SK-N-SH (cell line): ENCODE data around the gene LRP10. TPM values are rescaled to one million over a fixed set of nuclear protein-coding genes. Genes with fewer than 3 reads are reported as not detected.

Source experiments
- CTCF ChIA-PET: fragments of 300-600, 350-600 bp; formaldehyde crosslinking; extraction: SDS; loops from one replicate; lab custom pipeline; 2021; lab: Yijun Ruan, JAX
- POLR2A ChIA-PET: fragments of 350-600 bp; sonication (Branson Sonifier 250); formaldehyde crosslinking; extraction: SDS; loops from one replicate; lab custom pipeline; 2020; ENCODE audit warnings: antibody characterized with exemption, inconsistent platforms; lab: Yijun Ruan, JAX
- DNase-seq: peaks from one replicate; pipeline ENCODE4 v3.0.0; 2012
- H2AFZ ChIP-seq: fragments of 200-600 bp; sonication (generic); 2 replicates; pipeline ENCODE4 v1.8.1; 2016; ENCODE audit warnings: antibody characterized with exemption, mild to moderate bottlenecking, low read depth
- H3F3A ChIP-seq: fragments of 200-600 bp; sonication (generic); replicated peaks from 2 replicates; pipeline ENCODE3; 2016; ENCODE audit warnings: antibody characterized with exemption, mild to moderate bottlenecking; ENCODE audit not compliant: insufficient read depth
- H3K27ac ChIP-seq, 2 experiments: fragments of 200-500 bp in 1 of 2; fragments of 200-600 bp in 1 of 2; sonication (Bioruptor generic) in 1 of 2; sonication (generic), shearing (Covaris generic) in 1 of 2; 2 replicates each; pipeline versions ENCODE4 v1.5.1 to v1.6.1; 2014 to 2016; ENCODE audit warnings: low read depth in 2 of 2, inconsistent platforms in 1 of 2, low read length in 1 of 2, mild to moderate bottlenecking in 1 of 2, mixed read lengths in 1 of 2
- H3K27me3 ChIP-seq: fragments of 200-600 bp; sonication (generic), shearing (Covaris generic); 2 replicates; pipeline ENCODE4 v1.6.1; 2016; ENCODE audit warnings: mixed run types; ENCODE audit not compliant: insufficient read depth
- H3K36me3 ChIP-seq, 2 experiments: fragments of 200-500 bp in 1 of 2; fragments of 200-600 bp in 1 of 2; sonication (Bioruptor generic) in 1 of 2; sonication (generic) in 1 of 2; replicated peaks in 1 of 2; 2 replicates each; pipeline versions ENCODE3 to v1.5.1; 2014 to 2016; ENCODE audit warnings: low read length in 1 of 2, mild to moderate bottlenecking in 1 of 2; ENCODE audit not compliant: insufficient read depth in 2 of 2, control insufficient read depth in 1 of 2
- H3K4me1 ChIP-seq, 2 experiments: fragments of 200-500 bp in 1 of 2; fragments of 200-600 bp in 1 of 2; sonication (Bioruptor generic) in 1 of 2; sonication (generic), shearing (Covaris generic) in 1 of 2; 2 replicates each; pipeline versions ENCODE4 v1.5.1 to v1.6.1; 2014 to 2016; ENCODE audit warnings: low read depth in 1 of 2, low read length in 1 of 2, mixed run types in 1 of 2; ENCODE audit not compliant: insufficient read depth in 2 of 2, control insufficient read depth in 1 of 2
- H3K4me2 ChIP-seq: fragments of 200-600 bp; sonication (generic), shearing (Covaris generic); 2 replicates; pipeline ENCODE4 v1.6.1; 2017; ENCODE audit warnings: mixed run types
- H3K4me3 ChIP-seq, 2 experiments: fragments of 200-500 bp in 1 of 2; fragments of 200-600 bp in 1 of 2; sonication (Bioruptor generic) in 1 of 2; sonication (generic), shearing (Covaris generic) in 1 of 2; 2 replicates each; pipeline versions ENCODE4 v1.5.1 to v1.8.1; 2014 to 2016; ENCODE audit warnings: low read depth in 2 of 2, inconsistent platforms in 1 of 2, low read length in 1 of 2, mild to moderate bottlenecking in 1 of 2, mixed read lengths in 1 of 2, moderate library complexity in 1 of 2
- H3K79me2 ChIP-seq: fragments of 200-600 bp; sonication (generic); 2 replicates; pipeline ENCODE4 v1.8.1; 2017; ENCODE audit warnings: mild to moderate bottlenecking; ENCODE audit not compliant: insufficient read depth
- H3K9ac ChIP-seq: fragments of 200-600 bp; sonication (generic); 2 replicates; pipeline ENCODE4 v1.6.1; 2017; ENCODE audit warnings: mixed run types
- H3K9me2 ChIP-seq: fragments of 200-600 bp; sonication (generic); 2 replicates; pipeline ENCODE4 v1.6.1; 2017; ENCODE audit warnings: mixed run types
- H3K9me3 ChIP-seq: fragments of 200-600 bp; sonication (generic); 2 replicates; pipeline ENCODE4 v1.6.1; 2017; ENCODE audit warnings: mixed run types, mild to moderate bottlenecking, moderate library complexity
- H4K20me1 ChIP-seq: fragments of 200-600 bp; sonication (generic); 2 replicates; pipeline ENCODE4 v1.6.1; 2017; ENCODE audit warnings: mild to moderate bottlenecking, mixed run types; ENCODE audit not compliant: insufficient read depth
- CHD2 ChIP-seq: fragments of 150-350 bp; IDR thresholded peaks from 2 replicates; pipeline ENCODE4 v1.6.1; 2018; ENCODE audit warnings: low read length; ENCODE audit not compliant: partially characterized antibody
- CTCF ChIP-seq: fragments of 200-600 bp; sonication (generic); IDR thresholded peaks from 2 replicates; pipeline ENCODE4 v1.6.1; 2017; ENCODE audit warnings: antibody characterized with exemption, mild to moderate bottlenecking, moderate library complexity
- EP300 ChIP-seq, 2 experiments: IDR thresholded peaks; 2 replicates each; pipeline versions ENCODE4 v1.4.0 to v1.6.1; 2012; ENCODE audit warnings: borderline replicate concordance in 1 of 2, low read depth in 1 of 2, low read length in 1 of 2
- FOXJ3 ChIP-seq: sonication (generic); formaldehyde crosslinking; IDR thresholded peaks from 2 replicates; pipeline ENCODE4 v1.5.1; 2020; ENCODE audit warnings: mild to moderate bottlenecking, missing genetic modification reagents
- FOXM1 ChIP-seq: IDR thresholded peaks from 2 replicates; pipeline ENCODE4 v1.4.0; 2012; ENCODE audit warnings: low read depth, mild to moderate bottlenecking
- GABPA ChIP-seq: IDR thresholded peaks from 2 replicates; pipeline ENCODE4 v1.4.0; 2012; ENCODE audit warnings: low read depth, mild to moderate bottlenecking
- GATA2 ChIP-seq: sonication (generic); formaldehyde crosslinking; IDR thresholded peaks from 2 replicates; pipeline ENCODE4 v1.5.0; 2020; ENCODE audit warnings: mild to moderate bottlenecking, missing genetic modification reagents
- IRF3 ChIP-seq: fragments of 150-350 bp; IDR thresholded peaks from 2 replicates; pipeline ENCODE4 v1.6.1; 2016; ENCODE audit warnings: mild to moderate bottlenecking, low read depth, low read length
- JUND ChIP-seq: IDR thresholded peaks from 2 replicates; pipeline ENCODE4 v1.4.0; 2012
- MEF2A ChIP-seq: IDR thresholded peaks from 2 replicates; pipeline ENCODE4 v1.4.0; 2012; ENCODE audit warnings: low read depth, borderline replicate concordance
- MXI1 ChIP-seq: IDR thresholded peaks from 2 replicates; pipeline ENCODE4 v1.6.1; 2012; ENCODE audit warnings: mild to moderate bottlenecking, low read depth, low read length, improper control_type of control experiment
- PBX3 ChIP-seq: IDR thresholded peaks from 2 replicates; pipeline ENCODE4; 2012
- RAD21 ChIP-seq: IDR thresholded peaks from 2 replicates; pipeline ENCODE4 v1.6.1; 2012; ENCODE audit warnings: mild to moderate bottlenecking, low read length
- RCOR1 ChIP-seq: fragments of 150-350 bp; IDR thresholded peaks from 2 replicates; pipeline ENCODE4 v1.6.1; 2017; ENCODE audit warnings: antibody characterized with exemption, low read length
- REST ChIP-seq: IDR thresholded peaks from 2 replicates; pipeline ENCODE4 v1.6.1; 2012; ENCODE audit warnings: mild to moderate bottlenecking, low read depth, low read length, moderate library complexity
- RFX5 ChIP-seq: IDR thresholded peaks from 2 replicates; pipeline ENCODE4 v1.6.1; 2012; ENCODE audit warnings: mild to moderate bottlenecking, improper control_type of control experiment, low read length
- RXRA ChIP-seq: IDR thresholded peaks from 2 replicates; pipeline ENCODE4 v1.4.0; 2012; ENCODE audit warnings: low read depth, mild to moderate bottlenecking, borderline replicate concordance
- SIN3A ChIP-seq: IDR thresholded peaks from 2 replicates; pipeline ENCODE4 v1.6.1; 2012; ENCODE audit warnings: low read depth, mild to moderate bottlenecking, low read length, moderate library complexity, borderline replicate concordance
- TAF1 ChIP-seq: IDR thresholded peaks from 2 replicates; pipeline ENCODE4 v1.6.1; 2012; ENCODE audit warnings: low read depth, mild to moderate bottlenecking, low read length, moderate library complexity, borderline replicate concordance
- USF2 ChIP-seq: fragments of 150-350 bp; IDR thresholded peaks from 2 replicates; pipeline ENCODE4 v1.6.1; 2017; ENCODE audit warnings: antibody characterized with exemption, low read length, low read depth, borderline replicate concordance
- YY1 ChIP-seq: IDR thresholded peaks from 2 replicates; pipeline ENCODE4 v1.4.0; 2012; ENCODE audit warnings: low read depth, mild to moderate bottlenecking
- ZBTB33 ChIP-seq: IDR thresholded peaks from 2 replicates; pipeline ENCODE4 v1.4.0; 2012; ENCODE audit warnings: low read depth, borderline replicate concordance
- WGBS: methylation state at CpG from one replicate; pipeline ENCODE4 v1.1.6; 2017; ENCODE audit warnings: low lambda C conversion rate; 5-methylcytosine and 5-hydroxymethylcytosine counted together
- polyA plus RNA-seq, 3 experiments: library from polyadenylated mRNA; depleted of rRNA; stranded (reverse); fragments of >200 nt; gene quantifications; 2 replicates each; pipeline ENCODE4 v1.2.3, GENCODE V29; 2012

Gene LRP10
- polyA plus RNA-seq, 1 of the 3 experiments (the other 2 are of a cell fraction) = 117 TPM

GRCh38 chr14:22822571-22823098 lies 48.9 kb upstream of the LRP10 start:
- Histone ChIP-seq H3K9me2 (no peaks in the 10 kb centered on the region), H3K4me1 (peaks cover 8 to 13% of the 10 kb centered on the region in 2 experiments; a peak in 2 of 4 replicates), H3K27ac (peak overlapping the region in 1 of 2 experiments; percentile 15; a peak in 1 of 4 replicates), H3K36me3 (no peaks in the 10 kb centered on the region), H2AFZ (peak overlapping the region; percentile 79), H3K9me3 (no peaks in the 10 kb centered on the region), H4K20me1 (no peaks in the 10 kb centered on the region), H3K4me2 (peak overlapping the region; percentile 51), H3K9ac (no peak overlapping the region; the same call in 1 of the 2 replicates), H3K27me3 (no peaks in the 10 kb centered on the region), H3F3A (no peaks in the 10 kb centered on the region), H3K4me3 (peak overlapping the region in 1 of 2 experiments; percentile 44; a peak in 1 of 4 replicates), H3K79me2 (no peaks in the 10 kb centered on the region)
- DNase-seq = peak; percentile 91
- CTCF ChIA-PET = interaction anchor here (0.5 to 19.1 kb wide), 39 partner anchors 10 to 298 kb away, joined by 3 to 472 read pairs (median 5); partner anchors contain the start of genes LRP10, MMP14, OXA1L and PRMT5
- 21% methylated on average over 33 of the region's 34 CpGs for WGBS
- POLR2A ChIA-PET = interaction anchor here (0.9 to 1.3 kb wide), 4 partner anchors 26 to 49 kb away, joined by 3 to 7 read pairs (median 4); partner anchors contain the start of gene LRP10
- no peak; the same call in 1 of the 2 replicates for TF ChIP-seq RXRA
- TF ChIP-seq GABPA = no peak
- TF ChIP-seq GATA2 = no peak
- TF ChIP-seq REST = no peak
- peak; percentile 84 for TF ChIP-seq CTCF
- TF ChIP-seq CHD2 = no peak
- TF ChIP-seq YY1 = no peak
- peak; percentile 95 for TF ChIP-seq RAD21
- TF ChIP-seq EP300 (IDR thresholded peaks at IDR 0.05; ENCODE audit: borderline replicate concordance in 1 of 2, low read depth in 1 of 2, low read length in 1 of 2) = no peak
- TF ChIP-seq MXI1 = no peak
- TF ChIP-seq RCOR1 = no peak
- TF ChIP-seq TAF1 = peak; percentile 46; the same call in 1 of the 2 replicates
- no peak for TF ChIP-seq SIN3A
- no peak for TF ChIP-seq MEF2A
- TF ChIP-seq FOXM1 = no peak
- TF ChIP-seq IRF3 = no peak
- TF ChIP-seq FOXJ3 (CRISPR knock-in tag) = no peak
- no peak for TF ChIP-seq JUND
- TF ChIP-seq USF2 = no peak
- TF ChIP-seq ZBTB33 = no peak
- TF ChIP-seq PBX3 = no peak
- TF ChIP-seq RFX5 = no peak; the same call in 1 of the 2 replicates
